ENCODE data around the gene CDCA7.
"Not testable (repeated sequence)": the region's sequence is repeated elsewhere in the genome, so short reads cannot be mapped to it uniquely, and the experiment has no call there.

Gene CDCA7

GRCh38 chr2:173327421-173327820, 27.3 kb upstream of the CDCA7 start:
- no peak overlapping the region for H3K4me3 ChIP-seq (ENCODE audit: low read depth, low read length)
- no peak for TF ChIP-seq CTCF (IDR thresholded peaks at IDR 0.05; ENCODE audit: low read depth, low read length)

GRCh38 chr2:173333003-173333402, 21.7 kb upstream of the CDCA7 start:
- not testable (repeated sequence) for H3K4me3 ChIP-seq (ENCODE audit: low read depth, low read length)

DNA sequence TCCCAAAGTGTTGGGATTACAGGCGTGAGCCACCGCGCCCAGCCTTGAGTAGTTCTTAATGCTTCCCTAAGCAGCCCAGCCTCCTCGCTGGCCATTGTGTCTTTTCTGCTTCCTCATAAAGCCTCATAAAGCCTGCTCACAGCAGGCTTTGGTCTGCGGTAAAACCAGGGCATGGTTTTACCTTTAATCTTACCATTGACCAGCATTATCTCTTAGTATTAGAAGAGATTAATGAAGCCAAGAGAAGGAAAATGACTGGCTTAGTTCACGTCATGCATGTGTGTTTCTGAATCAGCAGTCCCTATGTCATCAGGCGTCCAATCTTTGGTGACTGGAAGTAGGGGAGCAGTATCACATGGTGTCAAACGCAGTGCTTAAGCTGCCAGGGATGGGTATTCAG, 14.9 kb upstream of the CDCA7 start:
- TF ChIP-seq CTCF (IDR thresholded peaks at IDR 0.05; ENCODE audit: low read depth, low read length) = no peak
- no peak overlapping the region for H3K4me3 ChIP-seq (ENCODE audit: low read depth, low read length)

- H3K4me3 ChIP-seq (ENCODE audit: low read depth, low read length) = no peak overlapping the region
- TF ChIP-seq CTCF (IDR thresholded peaks at IDR 0.05; ENCODE audit: low read depth, low read length) = no peak
Measured at GRCh38 chr2:173343921-173344320, 10.8 kb upstream of the CDCA7 start.

DNA sequence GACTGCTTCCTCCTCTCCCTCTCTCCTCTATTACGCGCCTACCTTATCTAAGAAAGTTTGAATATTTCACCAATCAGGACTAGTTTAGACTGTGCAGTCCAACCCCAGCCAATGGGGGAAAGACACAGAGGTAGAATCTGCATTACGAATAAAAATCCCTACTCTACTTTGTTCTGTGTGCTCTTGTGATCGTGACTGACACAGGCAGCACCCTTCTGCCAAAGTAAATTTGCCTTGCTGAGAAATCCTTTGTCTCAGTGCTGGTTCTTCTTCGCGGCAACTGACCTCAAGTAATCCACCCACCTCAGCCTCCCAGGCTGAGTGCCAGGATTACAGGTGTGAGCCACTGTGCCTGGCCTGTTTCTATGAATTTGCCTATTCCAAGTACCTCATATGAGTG, 8.6 kb upstream of the CDCA7 start:
- no peak for TF ChIP-seq CTCF (IDR thresholded peaks at IDR 0.05; ENCODE audit: low read depth, low read length)
- no peak overlapping the region for H3K4me3 ChIP-seq (ENCODE audit: low read depth, low read length)

GRCh38 chr2:173347305-173348168, 7.1 kb upstream of the CDCA7 start:
- TF ChIP-seq CTCF (IDR thresholded peaks at IDR 0.05; ENCODE audit: low read depth, low read length) = no peak
- H3K4me3 ChIP-seq (ENCODE audit: low read depth, low read length) = no peak overlapping the region

GRCh38 chr2:173349287-173349686, 5.4 kb upstream of the CDCA7 start:
- no peak overlapping the region for H3K4me3 ChIP-seq (ENCODE audit: low read depth, low read length)
- TF ChIP-seq CTCF (IDR thresholded peaks at IDR 0.05; ENCODE audit: low read depth, low read length) = no peak

DNA sequence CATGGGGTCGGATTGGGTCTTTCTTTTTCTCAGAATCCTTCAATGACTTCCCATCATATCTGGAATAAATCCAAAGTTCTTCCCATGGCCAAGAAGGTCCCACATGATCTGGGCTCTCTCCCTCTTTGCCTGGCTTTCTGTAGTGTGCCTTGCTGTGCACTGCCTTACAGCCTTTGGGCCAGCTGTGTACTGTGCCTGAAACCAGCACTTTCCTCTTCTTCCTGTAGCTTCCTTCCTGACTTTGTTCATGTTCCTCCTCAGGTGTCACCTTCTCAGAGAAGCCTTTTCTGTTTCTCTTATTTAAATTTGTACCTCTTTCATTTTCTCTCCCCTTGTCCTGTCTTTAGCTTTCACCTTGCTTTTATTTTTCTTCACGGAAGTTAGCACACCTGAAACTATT, 4.3 kb upstream of the CDCA7 start:
- no peak for TF ChIP-seq CTCF (IDR thresholded peaks at IDR 0.05; ENCODE audit: low read depth, low read length)
- no peak overlapping the region for H3K4me3 ChIP-seq (ENCODE audit: low read depth, low read length)

All from WI38 (cell line).